ENCODE results near the gene CPS1.

CPS1 gene

GRCh38 chr2:210727549-210727948 lies 171.2 kb downstream of the CPS1 start:
- no peaks in the 10 kb centered on the region for H3K79me2 ChIP-seq (ENCODE audit: insufficient read depth, low read length)
- no peak overlapping the region for H3K9ac ChIP-seq (ENCODE audit: low read depth, low read length, poor library complexity, severe bottlenecking)
- no peaks in the 10 kb centered on the region for H3K9me3 ChIP-seq (ENCODE audit: insufficient read depth, low read depth, low read length)
- H3K4me1 ChIP-seq (ENCODE audit: insufficient read depth, low read length, poor library complexity, severe bottlenecking) = no peaks in the 10 kb centered on the region
- no peak for TF ChIP-seq EZH2phosphoT487 (IDR thresholded peaks at IDR 0.05; ENCODE audit: borderline replicate concordance)
- no peaks in the 10 kb centered on the region for H3K27me3 ChIP-seq (ENCODE audit: insufficient read depth, low read length, poor library complexity, severe bottlenecking)
- no peak overlapping the region for H2AFZ ChIP-seq (ENCODE audit: low read length)
- no peak overlapping the region for H3K4me2 ChIP-seq (ENCODE audit: low read depth, low read length, poor library complexity, severe bottlenecking)
- no peaks in the 10 kb centered on the region for H3F3A ChIP-seq (ENCODE audit: low read depth)
- H3K9me2 ChIP-seq (replicated peaks; ENCODE audit: low read depth, low read length) = no peaks in the 10 kb centered on the region
- H3K36me3 ChIP-seq (ENCODE audit: insufficient read depth, low read length) = no peaks in the 10 kb centered on the region
- no peak overlapping the region for H3K4me3 ChIP-seq (ENCODE audit: low read length, poor library complexity, severe bottlenecking)
- no peaks in the 10 kb centered on the region for H4K20me1 ChIP-seq (ENCODE audit: insufficient read depth, low read length, poor library complexity, severe bottlenecking)
